ENCODE measurements around the gene ISCU.
"Not testable (repeated sequence)": the region's sequence is repeated elsewhere in the genome, so short reads cannot be mapped to it uniquely, and the experiment has no call there.

ISCU gene

DNA sequence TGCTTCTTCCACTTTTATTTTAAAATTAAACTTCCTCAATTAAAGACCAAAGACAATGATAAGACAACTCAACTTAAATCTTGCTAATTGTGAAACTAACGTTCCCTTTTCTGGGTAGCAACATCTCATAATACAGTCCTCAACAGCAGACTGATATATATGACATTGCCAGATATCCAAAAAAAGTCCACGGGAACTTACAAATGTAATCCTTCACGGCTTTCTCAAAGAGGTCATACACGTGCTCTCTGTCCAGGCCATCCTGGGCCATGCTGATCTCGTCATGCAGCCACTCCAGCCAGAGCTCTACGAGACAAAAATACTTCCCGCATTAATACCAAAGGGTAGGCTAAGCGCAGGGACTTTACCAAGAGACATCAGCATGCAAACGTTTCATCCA is 14.7 kb upstream of the ISCU start:
- no peak for DNase-seq

DNA sequence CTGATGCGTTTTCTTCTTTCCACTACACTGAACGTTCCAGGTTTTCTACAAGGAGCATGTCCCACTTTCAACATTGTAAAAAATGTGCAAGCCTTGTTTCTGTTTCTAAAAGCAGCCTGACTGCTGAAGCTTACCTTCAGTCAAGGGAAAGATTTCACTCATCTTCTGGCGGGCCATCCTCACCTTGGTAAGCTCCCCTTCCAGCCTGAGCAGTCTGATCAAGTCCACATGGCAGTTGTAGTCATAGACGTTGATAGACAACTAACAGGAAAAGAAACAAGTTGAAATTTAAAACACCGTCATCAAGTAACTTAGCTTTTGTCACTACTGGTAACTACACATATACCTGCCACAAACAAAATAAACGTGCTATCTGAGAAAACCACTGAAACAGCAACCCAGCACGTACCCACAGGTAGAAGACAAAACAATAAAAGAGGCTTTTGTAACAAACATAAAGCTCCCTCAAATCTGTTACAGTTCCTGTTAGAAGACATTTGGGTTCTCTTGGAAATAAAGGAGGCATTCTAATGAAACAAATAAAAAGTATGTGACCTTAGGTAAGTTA is 13.4 kb upstream of the ISCU start:
- DNase-seq = no peak

DNA sequence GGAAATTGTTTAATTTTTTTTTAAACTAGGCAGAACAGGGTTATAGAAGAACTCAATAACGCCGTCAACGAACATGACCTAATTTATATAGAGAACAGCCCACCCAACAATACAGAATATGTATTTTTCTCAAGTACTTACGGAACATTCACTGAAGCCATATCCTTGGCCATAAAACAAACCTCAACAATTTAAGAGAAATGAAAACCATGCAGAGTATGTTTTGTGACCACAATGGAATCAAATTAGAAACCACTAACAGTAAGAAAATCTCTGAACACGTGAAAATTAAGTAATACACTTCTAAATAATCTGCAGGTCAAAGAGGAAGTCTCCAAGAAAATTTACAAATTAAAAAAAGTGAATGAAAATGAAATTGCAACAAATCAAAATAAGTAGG is 10.9 kb upstream of the ISCU start:
- no peak for DNase-seq

DNA sequence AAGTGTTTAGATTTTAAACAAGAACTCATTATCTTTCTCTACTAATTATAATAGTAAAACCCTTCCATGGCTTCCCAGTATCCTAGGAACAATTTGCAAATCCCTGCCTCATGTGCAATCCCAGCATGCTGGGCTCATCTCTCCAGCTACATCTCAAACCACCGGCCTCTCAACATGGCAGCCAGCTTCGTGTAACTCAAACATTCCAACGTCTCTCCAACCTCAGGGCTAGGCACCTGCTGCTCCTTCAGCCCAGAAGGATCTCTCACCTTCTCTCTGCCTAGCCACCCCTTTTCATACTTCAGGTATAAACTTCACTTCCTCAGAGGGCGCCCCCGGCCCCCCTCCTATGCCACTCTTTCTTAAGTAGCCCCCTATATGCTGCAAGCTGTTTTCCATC is 8.6 kb upstream of the ISCU start:
- DNase-seq = no peak

DNA sequence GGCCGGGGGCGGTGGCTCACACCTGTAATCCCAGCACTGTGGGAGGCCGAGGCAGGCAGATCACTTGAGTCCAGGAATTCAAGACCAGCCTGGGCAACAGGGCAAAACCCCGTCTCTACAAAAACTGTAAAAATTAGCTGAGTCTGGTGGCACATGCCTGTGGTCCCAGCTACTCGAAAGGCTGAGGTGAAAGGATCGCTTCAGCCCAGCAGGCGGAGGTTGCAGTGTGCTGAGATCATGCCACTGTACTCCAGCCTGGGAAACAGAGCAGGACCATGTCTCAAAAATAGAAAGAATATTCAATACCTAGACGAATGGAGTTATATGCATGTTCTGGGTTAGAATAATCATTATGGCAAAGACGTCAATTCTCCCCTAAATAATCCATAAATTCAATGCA is 7.0 kb upstream of the ISCU start:
- not testable (repeated sequence) for DNase-seq

DNA sequence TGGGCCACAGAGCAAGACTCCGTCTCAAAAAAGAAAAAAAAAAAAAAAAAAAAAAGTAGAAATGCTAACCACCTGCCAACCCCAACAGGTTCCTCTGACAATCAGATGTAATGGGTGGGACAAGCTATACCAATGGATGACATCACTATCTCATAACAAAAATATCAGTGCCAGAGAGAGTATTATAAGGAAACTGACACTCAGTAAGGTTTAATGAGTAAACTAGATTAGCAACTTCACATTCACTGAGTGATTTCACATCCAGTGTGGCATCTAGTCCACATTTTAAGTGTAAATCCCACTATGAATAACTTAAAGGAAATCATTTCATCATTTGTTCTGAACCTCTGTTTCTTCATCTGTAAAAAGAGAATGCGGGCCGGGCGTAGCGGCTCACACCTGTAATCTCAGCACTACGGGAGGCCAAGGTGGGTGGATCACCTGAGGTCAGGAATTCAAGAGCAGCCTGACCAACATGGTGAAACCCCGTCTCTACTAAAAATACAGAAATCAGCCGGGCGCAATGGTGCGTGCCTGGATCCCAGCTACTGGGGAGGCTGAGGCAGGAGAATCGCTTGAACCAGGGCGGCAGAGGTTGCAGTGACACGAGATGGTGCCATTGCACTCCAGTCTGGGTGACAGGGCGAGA is 3.3 kb upstream of the ISCU start:
- no peak for DNase-seq

DNA sequence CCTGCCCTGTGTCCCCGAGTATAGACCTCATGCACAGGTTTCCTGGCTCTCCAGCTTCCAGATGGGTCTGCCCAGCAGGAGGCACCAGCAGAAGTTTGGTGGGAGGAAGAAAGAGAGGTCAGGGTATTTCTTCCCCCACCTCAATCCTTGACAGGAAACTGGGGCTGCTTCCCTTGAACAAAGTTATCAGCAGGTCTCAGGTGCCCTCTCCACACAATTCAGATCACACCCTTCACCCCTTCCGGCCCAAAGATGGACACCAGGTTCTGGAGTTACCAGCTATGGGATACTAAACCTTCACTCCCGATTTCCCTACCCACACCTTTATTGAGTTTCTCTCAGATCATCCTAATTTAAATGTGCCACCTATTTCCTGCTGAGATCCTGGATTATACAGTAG is 2.6 kb upstream of the ISCU start:
- DNase-seq = no peak

DNA sequence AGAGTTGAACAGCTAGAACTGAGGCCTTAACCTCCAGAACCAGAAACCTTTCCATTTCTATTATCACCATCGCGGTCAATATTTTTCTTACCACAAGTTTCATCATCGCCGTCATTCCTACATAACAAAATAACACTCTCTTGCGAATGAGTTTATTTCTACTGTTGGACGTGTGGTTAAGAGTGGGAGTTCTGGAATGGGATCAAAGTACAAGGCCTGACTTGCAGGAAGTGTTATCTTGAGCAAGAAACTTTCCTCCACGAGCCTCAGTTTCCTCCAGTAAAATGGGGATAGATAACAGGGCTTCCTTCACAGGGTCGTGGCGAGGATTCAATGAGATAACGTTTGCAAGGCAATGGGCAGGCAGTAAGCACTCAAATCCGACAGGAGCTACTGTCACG is 2.1 kb upstream of the ISCU start:
- DNase-seq = no peak

DNA sequence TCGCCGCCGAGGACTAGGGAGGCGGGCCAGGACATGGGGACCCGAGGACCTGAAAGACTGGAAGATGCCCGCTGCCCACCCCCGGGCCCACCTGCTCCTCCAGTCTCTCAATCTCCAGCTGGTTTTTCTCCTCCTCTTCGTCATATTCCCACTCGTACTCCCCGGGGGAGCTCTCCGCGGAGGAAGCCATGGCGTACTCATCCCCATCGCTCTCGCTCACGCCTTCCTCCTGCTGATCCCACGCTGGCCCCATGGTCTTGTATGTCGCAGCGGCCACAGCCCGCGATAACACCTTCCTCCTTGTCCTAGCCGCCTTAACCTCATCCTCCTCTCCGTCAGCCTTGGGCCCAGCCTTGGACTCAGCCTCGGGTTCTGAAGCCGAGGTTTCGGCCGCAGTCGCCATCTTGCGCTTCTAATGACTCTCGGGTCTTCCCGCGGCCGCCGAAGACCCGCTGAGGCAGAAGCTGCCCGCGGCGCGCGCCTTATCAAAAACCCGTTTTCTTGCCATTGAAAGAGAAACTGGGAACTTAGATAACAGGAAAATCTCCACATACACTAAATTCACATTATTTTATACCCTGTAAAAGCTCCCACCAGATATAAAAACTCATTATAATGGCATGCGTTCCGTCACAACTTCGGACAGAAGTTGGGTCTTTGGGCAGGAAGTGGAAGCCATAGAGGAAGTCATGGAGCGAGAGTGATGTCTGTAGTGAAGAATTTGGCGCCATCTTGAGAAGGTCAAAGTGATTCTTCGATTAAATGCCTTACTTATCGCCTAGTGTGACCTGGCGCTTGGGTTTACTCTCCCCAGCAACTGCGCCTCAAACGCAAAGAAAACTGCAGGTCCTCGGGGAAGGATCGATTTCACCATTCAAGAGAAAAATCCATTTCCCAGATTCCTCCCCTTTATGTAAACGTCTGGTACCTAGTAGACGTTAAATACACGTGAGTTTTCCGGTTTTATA is 1.4 kb upstream of the ISCU start, which contains the start of gene SART3:
TSS of gene SART3 (minus strand) at position 422 of the 968 bp plus-strand sequence. CDS start at position 403, 19 bp downstream.
- DNase-seq = peak; percentile 89

DNA sequence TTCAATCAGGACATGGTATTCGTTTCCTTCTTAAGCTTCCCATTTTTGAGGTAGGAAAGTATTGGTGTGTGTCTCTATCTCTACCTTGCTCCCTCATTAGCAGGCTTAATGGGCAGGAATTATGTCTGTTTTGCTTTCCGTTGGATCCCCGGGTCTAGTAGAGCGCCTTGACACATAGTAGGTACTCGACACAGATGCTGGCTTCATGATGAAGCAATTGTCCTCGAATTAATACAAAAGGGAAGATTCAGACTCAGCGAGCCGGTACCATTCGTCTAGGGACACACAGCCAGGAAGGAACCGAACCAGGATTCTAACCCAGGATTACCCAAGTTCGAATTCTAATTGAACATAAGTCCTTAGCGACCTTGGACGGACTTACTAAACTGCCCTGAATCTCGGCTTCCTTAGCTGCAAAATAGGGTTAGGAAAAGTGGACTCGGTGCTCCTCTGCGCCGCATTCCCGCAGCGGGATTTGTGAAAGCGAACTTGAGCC is 496 bp upstream of the ISCU start:
- DNase-seq = no peak

DNA sequence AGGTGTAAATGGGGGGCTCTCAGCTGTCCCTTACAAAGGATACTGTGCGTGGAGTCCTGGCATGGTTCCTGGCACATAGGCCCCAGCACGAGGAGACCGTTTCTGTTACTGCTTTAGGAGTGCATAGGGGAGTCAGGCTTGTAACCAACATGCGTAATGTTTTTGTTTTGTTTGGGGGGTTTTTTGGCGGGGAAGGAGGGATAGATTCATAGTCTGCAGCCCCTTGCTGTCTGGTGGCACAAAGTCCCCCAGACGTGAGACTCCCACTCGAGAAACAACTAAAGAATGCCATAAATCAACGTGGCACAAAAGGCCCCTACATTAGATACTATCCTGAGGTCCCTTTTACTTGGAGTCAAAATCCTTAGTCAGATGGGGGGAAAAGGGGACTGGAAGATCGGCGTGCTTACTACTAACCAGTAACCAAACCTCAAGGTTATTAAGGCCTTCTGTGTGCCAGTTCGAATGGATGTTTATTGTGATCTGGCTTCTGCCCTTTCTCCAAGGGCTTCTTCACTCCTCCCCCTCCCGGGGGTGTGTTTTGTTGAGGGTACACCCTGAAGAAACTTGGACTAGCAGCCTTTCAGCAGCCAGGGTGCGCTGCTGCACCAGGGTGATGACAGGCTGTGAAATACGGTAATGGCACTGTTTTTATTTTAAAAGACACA is 874 bp downstream of the ISCU start:
- peak; percentile 94 for DNase-seq

DNA sequence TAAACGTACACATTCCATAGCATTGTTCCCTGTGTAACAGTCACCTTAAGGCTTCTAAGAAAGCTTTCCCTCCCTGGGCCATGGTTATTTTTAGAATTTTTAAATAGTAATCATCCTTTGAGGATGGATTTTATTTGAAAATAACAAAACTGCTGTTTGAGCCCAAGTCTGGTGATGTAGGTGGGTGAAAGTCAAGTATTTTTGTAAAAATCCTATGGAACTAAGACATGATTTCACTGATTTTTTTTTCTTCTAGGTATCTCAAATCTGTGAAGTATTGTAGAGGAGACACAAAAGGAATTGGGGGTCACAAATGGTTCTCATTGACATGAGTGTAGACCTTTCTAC is 1.4 kb downstream of the ISCU start:
- DNase-seq = no peak

DNA sequence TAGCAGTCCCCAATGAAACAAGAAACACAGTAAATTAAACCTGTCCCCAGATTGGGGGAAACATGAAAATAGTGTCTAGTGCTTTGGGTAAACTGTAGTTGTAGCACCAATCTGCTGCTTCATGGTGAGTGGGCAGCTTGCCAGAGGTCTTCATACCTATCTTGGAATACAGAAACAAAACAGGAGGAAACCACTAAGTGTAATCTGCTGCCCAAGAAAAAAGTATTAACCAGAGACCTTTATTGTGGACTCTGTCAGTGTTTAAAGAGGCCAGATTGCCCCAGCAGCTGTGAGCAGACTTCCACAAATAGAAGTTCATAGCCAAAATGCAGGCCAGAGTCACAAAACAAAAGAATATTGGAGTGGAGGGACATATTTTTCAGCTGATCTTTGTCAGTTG is 2.3 kb downstream of the ISCU start:
- DNase-seq = peak; percentile 79

DNA sequence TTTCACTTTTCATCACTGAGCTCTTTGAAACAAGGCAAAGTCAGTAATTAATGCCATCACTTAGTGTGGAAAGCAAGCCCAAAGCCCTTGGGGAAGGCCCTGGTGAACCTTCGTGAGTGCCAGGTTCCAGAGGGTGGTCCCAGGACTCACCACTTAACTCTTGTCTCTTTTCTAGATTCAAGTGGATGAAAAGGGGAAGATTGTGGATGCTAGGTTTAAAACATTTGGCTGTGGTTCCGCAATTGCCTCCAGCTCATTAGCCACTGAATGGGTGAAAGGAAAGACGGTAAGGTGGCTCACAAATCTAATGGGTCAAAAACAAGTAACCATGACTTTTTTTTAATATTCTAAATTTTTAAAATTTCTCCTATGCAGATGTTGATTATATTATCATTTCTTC is 2.8 kb downstream of the ISCU start:
- no peak for DNase-seq

DNA sequence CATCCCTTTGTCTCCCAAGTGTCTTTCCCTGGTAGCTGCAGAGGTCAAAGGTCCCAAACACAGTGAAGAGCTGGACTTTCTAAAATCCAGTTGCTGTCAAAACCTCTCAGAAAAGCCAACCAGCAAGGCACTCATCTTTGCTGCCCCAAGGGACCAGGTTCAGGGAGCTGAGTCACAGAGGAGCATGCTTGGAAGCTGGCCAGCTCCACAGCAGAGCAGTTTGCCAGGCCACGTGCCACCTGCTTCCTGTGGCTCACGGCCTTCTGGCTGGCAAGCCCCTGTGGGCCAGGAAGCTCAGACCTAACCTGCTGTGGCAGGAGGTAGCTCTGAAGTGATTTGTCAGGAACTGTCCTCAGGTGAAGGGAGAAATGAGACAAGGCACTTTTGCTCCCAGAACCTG is 3.6 kb downstream of the ISCU start:
- peak; percentile 97 for DNase-seq

DNA sequence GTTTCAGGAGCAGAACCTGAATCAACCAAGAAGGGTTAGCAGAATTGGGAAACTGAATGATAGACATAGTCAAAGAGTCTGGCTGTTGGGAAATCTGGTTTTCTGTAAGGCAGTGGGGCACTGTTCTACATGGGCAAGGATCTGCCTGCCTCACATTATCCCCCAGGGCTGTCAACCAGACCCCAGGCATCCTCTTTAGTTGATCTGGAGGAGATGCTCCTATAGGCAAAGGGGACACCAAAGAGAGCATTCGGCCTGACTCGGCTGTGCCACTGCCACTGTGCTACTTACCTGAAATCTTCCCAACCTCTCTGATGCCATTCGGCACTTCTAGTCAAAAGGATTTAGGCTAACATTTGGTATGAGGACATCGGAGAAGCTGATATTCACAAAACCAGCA is 4.1 kb downstream of the ISCU start:
- DNase-seq = no peak

DNA sequence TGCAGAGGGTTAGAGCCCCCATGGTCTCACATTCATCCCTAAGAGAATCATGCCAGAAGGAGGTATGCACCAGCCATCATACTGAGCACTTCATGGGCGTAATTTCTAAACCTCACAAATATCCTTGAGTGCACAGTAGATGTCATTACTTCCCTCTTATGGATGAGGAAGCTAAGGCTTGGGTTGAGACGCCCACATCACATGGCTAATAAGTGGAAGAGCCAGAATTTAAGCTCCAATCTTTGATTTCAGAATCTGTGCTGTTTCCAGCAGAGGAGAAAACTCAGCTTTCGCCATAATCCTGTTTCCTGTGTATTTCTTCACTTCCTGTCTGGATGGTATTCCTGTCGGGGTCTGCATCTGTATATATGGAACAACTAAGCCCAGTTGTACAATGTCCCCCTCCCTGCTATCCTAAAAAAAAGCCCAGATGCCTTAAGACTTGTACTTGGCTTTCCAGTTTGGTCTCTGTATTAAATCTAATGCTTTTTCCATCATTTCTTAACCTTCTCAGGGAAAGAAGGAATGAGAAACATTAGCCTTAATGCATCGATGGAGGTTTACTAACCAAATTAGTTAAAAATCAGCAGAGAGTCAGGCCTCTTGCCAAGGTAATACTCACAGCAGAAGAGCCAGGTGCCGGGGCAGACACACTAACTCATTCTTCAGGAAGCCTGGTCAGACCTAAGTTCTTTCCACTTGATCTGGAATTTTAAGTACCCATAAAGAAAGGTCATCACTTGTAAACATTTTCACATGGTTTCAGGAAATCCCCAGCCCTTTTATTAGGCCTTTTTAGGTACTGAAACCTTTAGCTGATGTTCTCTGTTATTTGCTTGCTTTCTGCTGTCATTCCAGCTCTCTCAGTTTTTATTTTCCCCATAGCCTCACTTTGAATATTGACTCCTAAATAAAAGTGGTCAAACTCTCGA is 5.3 kb downstream of the ISCU start:
- DNase-seq = peak; percentile 61

DNA sequence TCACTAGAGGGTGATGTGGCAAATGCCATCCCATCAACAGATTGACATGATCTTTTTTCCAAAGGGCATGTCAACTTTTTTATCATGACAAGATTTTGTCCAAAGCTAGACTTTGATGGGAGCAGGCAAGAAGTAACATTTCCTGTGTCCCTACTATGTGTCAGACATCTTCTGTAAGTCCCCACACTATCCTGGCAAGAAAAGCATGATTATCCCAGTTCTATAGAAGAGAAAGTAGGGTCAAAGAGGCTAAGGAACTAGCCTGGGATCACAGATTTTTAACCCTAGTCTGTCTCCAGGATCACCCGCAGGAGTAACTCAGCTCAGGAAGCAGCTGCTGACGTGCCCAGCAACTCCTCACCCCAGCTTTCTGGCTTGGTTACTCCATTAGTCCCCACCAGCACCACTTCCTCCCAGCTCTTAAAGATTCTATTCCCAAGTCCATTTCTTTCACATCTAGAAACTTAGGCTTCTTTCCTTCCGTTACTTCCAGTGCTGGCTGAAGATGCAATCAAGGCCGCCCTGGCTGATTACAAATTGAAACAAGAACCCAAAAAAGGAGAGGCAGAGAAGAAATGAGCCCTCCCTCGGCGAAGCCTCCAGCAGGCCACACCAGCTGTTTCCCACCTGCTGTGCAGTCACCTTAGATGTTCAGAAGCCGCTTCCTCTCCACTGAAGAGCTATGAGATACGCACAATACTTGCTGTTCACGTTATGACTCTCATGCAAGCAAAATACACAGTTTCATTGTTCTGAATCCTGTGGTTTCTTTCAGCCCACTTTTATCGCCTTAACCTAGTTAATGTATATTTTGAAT is 6.2 kb downstream of the ISCU start:
- DNase-seq = peak; percentile 74

DNA sequence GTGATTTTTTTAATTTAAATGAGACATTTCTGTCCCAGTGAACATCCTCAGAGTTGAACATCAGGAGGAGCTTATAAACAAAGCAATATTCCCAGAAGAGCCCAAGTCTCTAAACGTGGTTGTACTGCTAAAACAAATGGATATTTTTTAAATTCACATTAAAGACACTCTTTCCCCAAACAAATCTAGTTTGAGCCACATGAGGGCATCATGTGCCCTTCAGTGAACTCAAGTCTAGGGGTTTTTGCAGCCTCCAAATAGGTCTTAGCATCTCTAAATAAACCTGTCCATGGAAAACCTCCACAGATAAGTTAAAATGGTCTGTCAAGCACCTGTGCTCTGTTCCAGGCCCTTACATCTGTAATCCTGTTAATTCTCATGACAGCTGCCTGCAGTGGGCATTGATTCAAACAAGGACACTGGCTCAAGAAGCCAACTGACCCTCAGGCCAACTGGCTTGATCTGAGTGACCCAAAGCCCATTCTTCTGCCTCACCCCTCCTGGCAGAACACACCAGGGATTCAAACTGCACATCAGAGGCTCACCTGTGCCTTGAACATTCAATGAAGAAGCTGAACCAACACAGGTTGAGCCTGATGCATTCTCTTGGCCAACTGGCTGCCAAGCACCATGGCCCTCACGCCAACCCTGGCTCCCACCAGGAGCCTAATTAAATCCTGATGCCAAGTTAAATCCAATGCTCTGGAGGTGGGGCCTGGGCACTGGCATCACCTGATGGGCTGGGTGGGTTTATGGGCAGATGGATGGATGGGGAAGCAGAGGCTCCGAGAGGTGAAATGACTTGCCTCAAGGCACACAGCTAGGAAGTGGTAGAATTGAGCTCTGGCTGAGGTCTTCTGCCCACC is 8.6 kb downstream of the ISCU start:
- peak; percentile 36 for DNase-seq

DNA sequence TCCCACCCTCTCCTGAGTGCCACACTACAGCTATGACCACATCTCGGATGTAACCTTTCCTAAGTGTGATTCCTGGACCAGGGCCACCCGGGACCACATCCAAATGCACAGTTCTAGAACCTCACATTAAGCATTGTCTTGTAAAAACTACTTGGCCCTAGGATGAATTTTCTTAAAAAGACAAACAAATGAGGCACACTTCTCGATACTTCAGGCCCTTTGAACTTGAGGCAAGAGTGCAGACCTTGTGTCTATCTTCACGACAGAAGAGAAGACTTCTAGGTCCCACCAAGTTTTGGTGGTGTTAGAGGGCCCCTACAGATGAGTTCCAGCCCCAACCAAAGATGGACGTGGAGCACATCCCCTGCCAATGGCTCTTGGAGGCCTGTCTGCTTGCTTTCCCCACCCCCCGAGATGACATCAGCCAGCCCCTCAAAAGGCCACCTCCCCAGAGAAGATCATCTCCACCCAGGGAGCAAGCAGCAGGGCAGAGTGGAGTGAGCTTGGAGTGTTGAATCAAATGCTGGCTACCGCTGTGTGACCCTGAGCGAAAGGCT is 9.3 kb downstream of the ISCU start:
- no peak for DNase-seq
